AG04449 (cell line): ENCODE measurements around the gene TMEM187.

Experiments used
- CTCF ChIA-PET: fragments of 350-600 bp; formaldehyde crosslinking; extraction: SDS; loops from one replicate; lab custom pipeline; 2021; ENCODE audit warnings: antibody characterized with exemption; lab: Yijun Ruan, JAX
- POLR2A ChIA-PET: fragments of 400-600, 350-600 bp; formaldehyde crosslinking; extraction: SDS; loops from one replicate; lab custom pipeline; 2020; ENCODE audit warnings: antibody characterized with exemption, inconsistent platforms; lab: Yijun Ruan, JAX
- DNase-seq: peaks from one replicate; pipeline ENCODE4 v3.0.0-alpha.2; 2010; ENCODE audit warnings: low read depth, low spot score
- H3K4me3 ChIP-seq: 2 replicates; pipeline ENCODE4 v1.5.1; 2011; ENCODE audit warnings: low read depth, mild to moderate bottlenecking, control low read depth, low read length
- CTCF ChIP-seq: IDR thresholded peaks from one replicate; pipeline ENCODE4 v1.5.1; 2011; ENCODE audit warnings: mild to moderate bottlenecking, moderate library complexity, low read length, control low read depth, inconsistent platforms; ENCODE audit not compliant: insufficient read depth; ENCODE audit errors: missing control alignments

Gene TMEM187

DNA sequence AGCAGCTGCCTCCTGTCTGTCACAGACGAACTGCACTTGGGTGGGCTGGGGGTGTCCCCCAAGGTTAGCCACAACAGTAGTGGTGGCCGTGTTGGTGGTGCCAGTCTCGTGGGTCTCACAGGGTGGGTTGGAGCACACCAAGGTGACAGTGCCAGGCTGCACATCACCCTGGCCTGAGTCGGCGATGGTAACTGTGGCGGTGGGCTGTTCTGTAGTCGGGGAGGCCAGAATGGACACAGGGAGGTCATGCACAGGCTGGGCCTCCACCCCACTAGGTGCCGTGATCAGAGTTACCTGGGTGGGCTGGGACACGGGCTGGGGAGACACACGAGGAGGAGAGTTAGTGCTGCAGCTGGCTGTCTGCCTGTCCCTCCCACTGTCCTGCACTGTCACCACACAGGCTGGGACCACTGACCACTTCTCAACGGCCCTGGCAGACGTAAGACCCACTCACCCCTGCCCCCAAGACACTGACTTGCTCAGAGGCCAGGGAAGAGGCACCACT lies 17.3 kb upstream of the TMEM187 start:
- no peak for TF ChIP-seq CTCF
- POLR2A ChIA-PET = no interaction called here
- CTCF ChIA-PET = no interaction called here
- H3K4me3 ChIP-seq = no peak overlapping the region
- no peak for DNase-seq

DNA sequence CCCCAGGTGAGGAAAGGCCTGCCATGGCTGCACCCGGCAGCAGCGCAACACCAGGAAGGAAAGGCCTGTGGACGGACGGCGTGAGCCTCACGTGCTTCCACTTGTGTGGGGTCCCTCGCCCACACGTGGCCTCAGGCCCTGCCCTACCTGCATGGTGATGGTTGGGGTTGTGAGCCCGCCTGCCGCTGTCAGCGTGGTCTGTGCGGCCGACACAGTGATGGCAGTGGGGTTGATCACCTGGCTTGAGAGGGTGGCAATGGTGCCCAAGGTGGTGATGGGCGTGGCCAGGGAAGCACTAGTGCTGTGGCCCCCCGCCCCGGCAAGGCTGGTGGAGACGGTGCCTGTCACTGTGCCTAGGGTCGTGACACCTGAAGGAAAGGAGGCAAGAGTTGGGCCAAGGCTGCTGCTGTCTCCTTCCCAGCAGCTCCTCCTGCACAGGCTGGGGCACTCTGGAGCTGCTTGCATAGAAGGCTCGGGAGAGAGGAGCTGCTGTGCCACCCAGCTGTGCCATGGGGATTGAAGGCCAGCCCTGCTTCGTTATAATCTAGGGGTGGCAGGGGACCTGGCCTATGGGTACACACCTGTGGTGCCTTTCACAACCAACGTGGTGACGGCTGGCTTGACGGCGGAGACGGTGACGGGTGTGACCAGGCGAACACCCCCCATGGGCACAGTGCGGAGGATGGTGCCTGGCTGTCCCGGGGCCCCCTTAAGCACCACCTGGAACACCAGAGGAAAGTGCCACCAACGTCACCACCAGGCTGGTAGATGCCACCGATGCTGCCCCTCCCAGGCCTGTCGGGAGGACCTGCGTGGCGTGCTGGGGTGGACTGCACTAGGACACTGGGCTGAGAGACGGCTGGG lies 16.3 kb upstream of the TMEM187 start:
- no peak for DNase-seq
- POLR2A ChIA-PET = no interaction called here
- H3K4me3 ChIP-seq = no peak overlapping the region
- CTCF ChIA-PET = no interaction called here
- no peak for TF ChIP-seq CTCF

DNA sequence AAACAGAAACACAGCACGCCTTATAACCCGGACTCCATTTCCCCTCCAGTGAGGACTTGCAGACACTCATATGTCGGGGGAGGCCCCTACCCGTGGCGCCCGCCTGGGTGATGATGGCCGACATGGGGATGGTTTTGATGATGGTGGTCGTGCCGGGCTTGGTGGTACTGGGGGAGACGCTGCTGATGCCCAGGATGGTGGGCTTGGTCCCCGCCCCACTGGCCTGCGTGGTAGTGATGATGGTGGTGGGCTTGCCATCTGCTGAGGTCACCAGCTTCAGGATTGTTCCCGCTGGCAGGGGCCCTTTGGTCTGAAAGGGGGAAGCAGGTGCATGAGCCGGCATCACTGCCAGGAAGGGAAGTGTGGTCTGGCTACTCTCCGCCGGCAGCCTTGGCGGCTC lies 15.3 kb upstream of the TMEM187 start:
- POLR2A ChIA-PET = no interaction called here
- DNase-seq = no peak
- no peak for TF ChIP-seq CTCF
- CTCF ChIA-PET = no interaction called here
- no peak overlapping the region for H3K4me3 ChIP-seq

- no peak overlapping the region for H3K4me3 ChIP-seq
- ChIA-PET CTCF (interaction anchor here (0.9 to 1.5 kb wide), 3 partner anchors 9 to 12 kb away, joined by 3 to 4 read pairs (median 4); no protein-coding TSS in a partner anchor), POLR2A (interaction anchor here (1.0 kb wide), 1 partner anchor 12 kb away, joined by 3 read pairs; no protein-coding TSS in a partner anchor)
- no peak for DNase-seq
- TF ChIP-seq CTCF = no peak
Observed at GRCh38 chrX:153958605-153959004, 13.9 kb upstream of the TMEM187 start.

- no peak overlapping the region for H3K4me3 ChIP-seq
- no peak for TF ChIP-seq CTCF
- no peak for DNase-seq
- ChIA-PET POLR2A (no interaction called here), CTCF (interaction anchor here (1.2 kb wide), 1 partner anchor 13 kb away, joined by 3 read pairs; no protein-coding TSS in a partner anchor)
Observed at GRCh38 chrX:153959649-153960048, 12.9 kb upstream of the TMEM187 start.

GRCh38 chrX:153960077-153960476 lies 12.5 kb upstream of the TMEM187 start:
- no peak overlapping the region for H3K4me3 ChIP-seq
- POLR2A ChIA-PET = no interaction called here
- DNase-seq = no peak
- CTCF ChIA-PET = interaction anchor here (1.2 kb wide), 1 partner anchor 13 kb away, joined by 3 read pairs; no protein-coding TSS in a partner anchor
- no peak for TF ChIP-seq CTCF
